Activated CD8-positive, alpha-beta memory T cell treated with anti-CD3 and anti-CD28 coated beads, Interleukin-2, amount 10 ng/mL, durations not matched to agents 7 days and 5 days (primary cell): ENCODE measurements around the gene SCGB3A1. TPM values are rescaled to one million over a fixed set of nuclear protein-coding genes. Genes with fewer than 3 reads are reported as not detected.

Source experiments
- ATAC-seq: fragments of 150-1000 bp; cut with Tn5 transposase; one replicate; pipeline ENCODE4 v1.10.0; 2021; ENCODE audit warnings: moderate library complexity
- CTCF ChIA-PET: fragments of 350-600 bp; sonication (Branson Sonifier 250); formaldehyde crosslinking; loops from one replicate; lab custom pipeline; 2021; ENCODE audit warnings: antibody characterized with exemption; lab: Charles Lee
- DNase-seq: peaks from one replicate; pipeline ENCODE4 v3.0.0-alpha.2; 2020
- H3K27ac Mint-ChIP-seq: one replicate; pipeline ENCODE4 v1.8.0; 2021; ENCODE audit warnings: mild to moderate bottlenecking, mixed read lengths
- H3K27me3 Mint-ChIP-seq: one replicate; pipeline ENCODE4 v1.8.0; 2021; ENCODE audit warnings: mixed read lengths
- H3K36me3 Mint-ChIP-seq: one replicate; pipeline ENCODE4 v1.8.0; 2021; ENCODE audit warnings: mild to moderate bottlenecking, mixed read lengths
- H3K4me1 Mint-ChIP-seq: one replicate; pipeline ENCODE4 v1.8.0; 2021; ENCODE audit warnings: mixed read lengths
- H3K4me3 Mint-ChIP-seq: one replicate; pipeline ENCODE4 v1.8.0; 2021; ENCODE audit warnings: mild to moderate bottlenecking, moderate library complexity, mixed read lengths
- H3K9me3 Mint-ChIP-seq: one replicate; pipeline ENCODE4 v1.8.0; 2022; ENCODE audit warnings: low read depth, mixed read lengths
- total RNA-seq, 2 experiments: library from RNA; stranded (reverse); gene quantifications; one replicate each; pipeline ENCODE4 v1.2.3, GENCODE V29; 2021

Gene SCGB3A1
- total RNA-seq, 2 experiments from 2014 or later, result not detected

GRCh38 chr5:180568914-180569313 is 22.4 kb downstream of the SCGB3A1 start:
- peak; percentile 73 for ATAC-seq

GRCh38 chr5:180563994-180564393 is 27.3 kb downstream of the SCGB3A1 start:
- H3K36me3 Mint-ChIP-seq, result peaks cover 64% of the 10 kb centered on the region
- H3K9me3 Mint-ChIP-seq, result peaks cover 4% of the 10 kb centered on the region
- no peak overlapping the region for H3K27ac Mint-ChIP-seq
- DNase-seq, result no peak
- H3K27me3 Mint-ChIP-seq, result no peaks in the 10 kb centered on the region
- CTCF ChIA-PET, result no interaction called here
- no peak overlapping the region for H3K4me3 Mint-ChIP-seq
- peaks cover 41% of the 10 kb centered on the region for H3K4me1 Mint-ChIP-seq
- ATAC-seq, result no peak

More at GRCh38 chr5:180568914-180569313, 22.4 kb downstream of the SCGB3A1 start:
- Mint-ChIP-seq H3K27me3 (no peaks in the 10 kb centered on the region), H3K36me3 (peaks cover 56% of the 10 kb centered on the region), H3K4me1 (peaks cover 18% of the 10 kb centered on the region), H3K9me3 (no peaks in the 10 kb centered on the region), H3K4me3 (peak overlapping the region; percentile 65), H3K27ac (peak overlapping the region; percentile 89)
- CTCF ChIA-PET, result interaction anchor here (1.3 kb wide), 1 partner anchor 38 kb away, joined by 4 read pairs; no protein-coding TSS in a partner anchor
- no peak for DNase-seq

- Mint-ChIP-seq H3K4me1 (peaks cover 32% of the 10 kb centered on the region), H3K27ac (no peak overlapping the region), H3K36me3 (peaks cover 65% of the 10 kb centered on the region)
Observed at GRCh38 chr5:180558232-180558631, 33.1 kb downstream of the SCGB3A1 start.

GRCh38 chr5:180557217-180557809 is 34.0 kb downstream of the SCGB3A1 start:
- Mint-ChIP-seq H3K27me3 (no peaks in the 10 kb centered on the region), H3K9me3 (peaks cover 4% of the 10 kb centered on the region), H3K36me3 (peaks cover 70% of the 10 kb centered on the region), H3K27ac (no peak overlapping the region), H3K4me1 (peaks cover 26% of the 10 kb centered on the region), H3K4me3 (no peak overlapping the region)
- ATAC-seq (no peak), DNase-seq (no peak)
- CTCF ChIA-PET, result interaction anchor here (1.1 kb wide), 1 partner anchor 229 kb away, joined by 3 read pairs; no protein-coding TSS in a partner anchor

More at GRCh38 chr5:180558232-180558631, 33.1 kb downstream of the SCGB3A1 start:
- H3K4me3 Mint-ChIP-seq, result no peak overlapping the region
- DNase-seq, result no peak
- H3K27me3 Mint-ChIP-seq, result no peaks in the 10 kb centered on the region
- peaks cover 4% of the 10 kb centered on the region for H3K9me3 Mint-ChIP-seq
- CTCF ChIA-PET, result interaction anchor here (1.1 to 1.2 kb wide), 2 partner anchors 33 to 230 kb away, joined by 3 to 4 read pairs; no protein-coding TSS in a partner anchor
- ATAC-seq, result no peak

DNA sequence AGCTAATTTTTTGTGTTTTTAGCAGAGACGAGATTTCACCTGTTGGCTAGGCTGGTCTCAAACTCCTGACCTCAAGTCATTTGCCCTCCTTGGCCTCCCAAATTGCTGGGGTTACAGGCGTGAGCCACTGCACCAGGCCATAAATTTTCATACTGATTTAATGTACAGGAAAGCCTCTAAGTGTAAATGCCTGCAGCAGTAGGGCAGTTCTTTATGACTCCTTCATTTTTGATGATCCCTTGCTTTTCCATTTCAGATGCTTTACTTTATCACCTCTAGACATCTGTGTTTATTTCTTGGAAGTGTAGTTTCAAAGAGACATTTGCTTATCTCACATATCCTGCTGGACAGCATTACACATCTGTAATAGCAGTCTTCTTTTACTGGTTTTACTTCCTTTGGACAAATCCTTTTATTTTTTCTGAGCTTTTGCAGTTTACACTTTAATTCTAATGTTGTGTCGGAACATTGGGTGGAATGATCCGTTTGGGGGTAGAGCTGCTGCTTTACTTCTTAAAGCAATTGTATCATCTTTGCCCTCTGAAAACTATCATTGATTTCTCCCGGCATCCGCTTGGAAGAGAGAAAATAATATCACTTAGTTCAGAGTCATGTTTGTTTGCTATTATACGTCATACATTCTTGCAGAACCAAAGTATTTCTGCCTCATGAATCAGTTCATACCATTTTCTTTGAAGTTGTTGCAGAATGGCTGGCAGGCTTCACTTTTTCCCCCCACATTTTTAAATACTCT is 36.0 kb downstream of the SCGB3A1 start:
- Mint-ChIP-seq H3K9me3 (peaks cover under 1% of the 10 kb centered on the region), H3K36me3 (peaks cover 59% of the 10 kb centered on the region), H3K4me3 (no peak overlapping the region), H3K4me1 (peaks cover 10% of the 10 kb centered on the region), H3K27me3 (no peaks in the 10 kb centered on the region), H3K27ac (no peak overlapping the region)
- CTCF ChIA-PET, result interaction anchor here (1.0 kb wide), 1 partner anchor 51 kb away, joined by 3 read pairs; no protein-coding TSS in a partner anchor
- no peak for DNase-seq
- no peak for ATAC-seq

DNA sequence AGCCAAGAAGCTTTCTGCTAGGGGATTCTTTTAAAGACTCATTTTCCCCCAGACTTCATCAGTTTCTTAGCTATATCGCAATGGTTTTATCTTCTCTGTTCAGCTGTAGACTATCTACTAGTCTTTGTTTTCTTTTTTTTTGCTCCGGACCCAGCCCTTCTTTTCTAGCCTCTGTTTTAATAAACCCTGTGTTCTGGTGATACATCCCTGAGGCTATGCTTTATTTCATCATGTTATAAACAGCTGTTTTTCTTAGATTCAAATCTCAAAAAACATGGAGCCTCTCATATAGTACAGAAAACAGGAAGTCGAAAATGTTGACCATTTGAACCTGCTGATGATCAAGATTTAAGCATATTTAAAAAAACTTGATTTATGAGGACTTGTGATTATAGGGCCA is 37.8 kb downstream of the SCGB3A1 start:
- Mint-ChIP-seq H3K4me1 (peaks cover 11% of the 10 kb centered on the region), H3K9me3 (no peaks in the 10 kb centered on the region), H3K36me3 (peaks cover 56% of the 10 kb centered on the region), H3K27ac (no peak overlapping the region), H3K27me3 (no peaks in the 10 kb centered on the region), H3K4me3 (no peak overlapping the region)
- CTCF ChIA-PET, result no interaction called here
- ATAC-seq (no peak), DNase-seq (no peak)

DNA sequence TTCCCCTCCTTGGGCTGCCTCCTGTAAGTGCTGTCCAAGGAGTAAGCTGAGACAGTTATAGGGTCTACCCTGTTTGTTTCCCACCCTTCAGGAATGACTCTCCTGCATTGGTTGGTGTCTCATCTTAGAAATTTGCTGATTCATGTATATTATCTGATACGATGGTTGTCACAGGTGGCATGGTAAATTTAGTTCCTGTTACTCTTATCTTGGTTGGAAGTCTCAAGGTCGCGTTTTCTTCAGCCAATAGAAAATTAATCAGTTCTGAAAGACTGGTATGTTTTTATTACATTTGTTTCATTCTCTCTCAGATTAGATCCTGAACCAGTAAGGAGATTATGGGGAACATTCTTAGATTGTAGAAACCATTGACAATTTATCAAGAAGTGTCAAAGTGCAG is 42.7 kb downstream of the SCGB3A1 start:
- H3K27ac Mint-ChIP-seq, result no peak overlapping the region
- DNase-seq, result no peak
- no peak overlapping the region for H3K4me3 Mint-ChIP-seq
- ATAC-seq, result no peak
- no peaks in the 10 kb centered on the region for H3K9me3 Mint-ChIP-seq
- no peaks in the 10 kb centered on the region for H3K27me3 Mint-ChIP-seq
- peaks cover 33% of the 10 kb centered on the region for H3K36me3 Mint-ChIP-seq
- CTCF ChIA-PET, result no interaction called here
- H3K4me1 Mint-ChIP-seq, result peaks cover 4% of the 10 kb centered on the region

DNA sequence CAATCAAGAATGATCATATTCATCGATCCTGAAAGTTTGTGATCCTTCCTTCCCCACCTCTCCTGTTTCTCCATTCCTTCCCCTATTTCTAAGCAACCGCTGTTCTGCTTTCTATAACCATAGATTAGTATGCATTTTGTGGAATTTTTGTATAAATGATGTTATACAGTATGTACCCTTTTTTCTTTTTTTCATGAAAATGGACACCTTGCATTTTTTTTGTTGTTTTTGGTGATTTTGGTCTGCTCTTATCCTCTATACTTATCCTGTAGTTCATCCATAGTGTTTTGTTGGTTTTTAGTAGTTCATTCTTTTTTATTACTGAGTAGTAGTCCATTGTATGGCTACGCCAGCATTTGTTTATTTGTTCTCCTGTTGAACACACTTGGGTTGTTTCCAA is 46.1 kb downstream of the SCGB3A1 start:
- Mint-ChIP-seq H3K9me3 (peaks cover 2% of the 10 kb centered on the region), H3K27ac (no peak overlapping the region), H3K4me1 (peaks cover 7% of the 10 kb centered on the region), H3K27me3 (no peaks in the 10 kb centered on the region), H3K36me3 (peaks cover 37% of the 10 kb centered on the region), H3K4me3 (no peak overlapping the region)
- ATAC-seq (no peak), DNase-seq (no peak)
- CTCF ChIA-PET, result no interaction called here

DNA sequence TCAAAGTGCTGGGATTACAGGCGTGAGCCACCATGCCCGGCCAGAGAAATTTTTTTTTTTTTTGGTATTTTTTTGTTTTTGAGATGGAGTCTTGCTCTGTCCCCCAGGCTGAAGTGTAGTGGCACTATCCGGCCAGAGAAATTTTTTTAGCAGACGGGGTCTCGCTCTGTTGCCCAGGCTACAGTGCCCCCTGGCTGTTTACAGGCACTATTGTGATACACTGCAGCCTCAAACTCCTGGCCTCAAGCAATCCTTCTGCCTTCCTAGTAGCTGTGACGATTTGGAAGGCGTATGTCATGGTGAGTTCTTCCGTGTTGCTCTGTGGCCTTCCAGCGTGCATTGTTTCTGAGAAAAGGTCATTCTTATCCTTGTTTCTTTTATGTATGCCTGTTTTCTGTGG is 49.6 kb downstream of the SCGB3A1 start:
- CTCF ChIA-PET, result no interaction called here
- H3K27ac Mint-ChIP-seq, result no peak overlapping the region
- peaks cover 43% of the 10 kb centered on the region for H3K36me3 Mint-ChIP-seq
- no peaks in the 10 kb centered on the region for H3K27me3 Mint-ChIP-seq
- DNase-seq (no peak), ATAC-seq (no peak)
- H3K4me1 Mint-ChIP-seq, result peaks cover 8% of the 10 kb centered on the region
- H3K4me3 Mint-ChIP-seq, result no peak overlapping the region
- peaks cover 2% of the 10 kb centered on the region for H3K9me3 Mint-ChIP-seq

Other genes starting within 250 kb of the SCGB3A1 start
- gene GFPT2, start 238.2 kb downstream of the SCGB3A1 start, total RNA-seq, result under 1 TPM; 0.15 to 0.37 TPM
- 10 to 100 TPM; 39.7 to 44.4 TPM for gene CNOT6, start 97.1 kb downstream of the SCGB3A1 start, total RNA-seq
- gene FLT4, start 58.1 kb upstream of the SCGB3A1 start, total RNA-seq, result 1 to 10 TPM; 1.7 to 2.8 TPM
- not detected for gene OR2Y1, start 148.6 kb upstream of the SCGB3A1 start, total RNA-seq
- 100 to 1,000 TPM; 141 to 142 TPM for gene MGAT1, start 211.3 kb upstream of the SCGB3A1 start, total RNA-seq